Spleen (tissue), 7 donors: ENCODE measurements around the gene PLCB4.

Experiments used
- POLR2A ChIP-seq, 3 donors: fragments of 450-650 bp; IDR thresholded peaks; one replicate each; pipeline ENCODE4 v1.5.1; 2017; ENCODE audit warnings: antibody characterized with exemption in 3 of 3, mild to moderate bottlenecking in 1 of 3
- TF ChIP-seq, protein P1 (sequence below), 11 experiments: fragments of 200-600 bp in 7 of 11; fragments of 450-650 bp in 4 of 11; sonication (generic) in 4 of 11; IDR thresholded peaks in 8 of 11; conservative IDR thresholded peaks in 3 of 11; 1 replicate in 7 of 11; 2 replicates in 4 of 11; pipeline versions ENCODE4 v1.4.0 to v1.8.0; 2016 to 2021; ENCODE audit warnings: antibody characterized with exemption in 11 of 11, inconsistent platforms in 4 of 11, mild to moderate bottlenecking in 1 of 11
- donor health status: DM: no; HTN: no; CAD: no; lungs with moderate emphysema.
- donor health status: DM: no; HTN: no; CAD: no.
- donor health status: DM: no; HTN: no; CAD: no.

DNA sequence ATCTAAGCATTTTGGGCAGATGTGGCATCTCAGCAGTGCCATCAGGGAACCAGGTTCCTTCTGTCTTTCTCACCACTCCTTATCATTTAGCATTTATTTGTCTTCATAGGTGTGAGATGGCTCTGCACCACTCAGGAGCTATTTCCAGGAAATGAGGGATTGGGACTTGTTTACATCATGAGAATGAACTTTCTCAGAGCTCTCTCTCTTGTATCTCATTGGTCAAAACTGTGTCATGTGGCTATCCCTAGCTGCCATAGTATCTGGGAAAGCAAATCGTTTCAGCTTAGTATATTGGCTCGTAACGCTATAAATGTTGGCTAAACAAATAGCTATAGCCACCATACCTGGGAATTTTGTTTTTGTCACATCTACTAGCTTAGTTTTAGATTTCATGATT is 23.8 kb downstream of the PLCB4 start:
- TF ChIP-seq, protein P1, sequence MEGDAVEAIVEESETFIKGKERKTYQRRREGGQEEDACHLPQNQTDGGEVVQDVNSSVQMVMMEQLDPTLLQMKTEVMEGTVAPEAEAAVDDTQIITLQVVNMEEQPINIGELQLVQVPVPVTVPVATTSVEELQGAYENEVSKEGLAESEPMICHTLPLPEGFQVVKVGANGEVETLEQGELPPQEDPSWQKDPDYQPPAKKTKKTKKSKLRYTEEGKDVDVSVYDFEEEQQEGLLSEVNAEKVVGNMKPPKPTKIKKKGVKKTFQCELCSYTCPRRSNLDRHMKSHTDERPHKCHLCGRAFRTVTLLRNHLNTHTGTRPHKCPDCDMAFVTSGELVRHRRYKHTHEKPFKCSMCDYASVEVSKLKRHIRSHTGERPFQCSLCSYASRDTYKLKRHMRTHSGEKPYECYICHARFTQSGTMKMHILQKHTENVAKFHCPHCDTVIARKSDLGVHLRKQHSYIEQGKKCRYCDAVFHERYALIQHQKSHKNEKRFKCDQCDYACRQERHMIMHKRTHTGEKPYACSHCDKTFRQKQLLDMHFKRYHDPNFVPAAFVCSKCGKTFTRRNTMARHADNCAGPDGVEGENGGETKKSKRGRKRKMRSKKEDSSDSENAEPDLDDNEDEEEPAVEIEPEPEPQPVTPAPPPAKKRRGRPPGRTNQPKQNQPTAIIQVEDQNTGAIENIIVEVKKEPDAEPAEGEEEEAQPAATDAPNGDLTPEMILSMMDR (IDR thresholded peaks at IDR 0.05 in 8 of 11, conservative IDR thresholded peaks at IDR 0.05 in 3 of 11), result no peak
- TF ChIP-seq POLR2A (IDR thresholded peaks at IDR 0.05), result no peak
